HCT116 (cell line): Measurements from ENCODE around the gene ZAP70. TPM values are rescaled to one million over a fixed set of nuclear protein-coding genes. Genes with fewer than 3 reads are reported as not detected.

ENCODE experiments used
- ATAC-seq: fragments of 200-7000 bp; cut with Tn5 transposase; 2 replicates; pipeline ENCODE4 v1.9.1; 2020; ENCODE audit warnings: mild to moderate bottlenecking, moderate library complexity
- BruUV-seq: library from RNA; stranded (reverse); fragments of 400-500 nt; replicated peaks from 2 replicates; lab custom pipeline; 2021; lab: Mats Ljungman, UMichigan
- CTCF ChIA-PET: fragments of 300-600 bp; sonication (Branson Sonifier 250); formaldehyde crosslinking; loops from one replicate; lab custom pipeline; 2021; ENCODE audit warnings: antibody characterized with exemption; lab: Charles Lee
- POLR2A ChIA-PET: fragments of 300-600, 350-600 bp; sonication (Branson Sonifier 250); formaldehyde crosslinking; loops from one replicate; lab custom pipeline; 2021; ENCODE audit warnings: antibody characterized with exemption; lab: Charles Lee
- RAD21 ChIA-PET, 2 experiments: fragments of 300-600 bp; sonication (Branson Sonifier 250); formaldehyde crosslinking; loops; one replicate each; lab custom pipeline; 2023; ENCODE audit warnings: low total read pairs in 2 of 2; ENCODE audit not compliant: uncharacterized antibody in 2 of 2, unreplicated experiment in 2 of 2, low non-redundant PET in 1 of 2; lab: Charles Lee
- DNase-seq: peaks from one replicate; pipeline ENCODE4 v3.0.0-alpha.2; 2010; ENCODE audit warnings: low read depth, low spot score
- H2AFZ ChIP-seq: fragments of 200-600 bp; shearing (Covaris generic), sonication (generic); 2 replicates; pipeline ENCODE4 v1.6.1; 2017; ENCODE audit warnings: low read depth, mixed run types, mixed read lengths, antibody characterized with exemption, low read length; ENCODE audit not compliant: poor library complexity, severe bottlenecking
- H3K27ac ChIP-seq: 2 replicates; pipeline ENCODE4 v1.5.1; 2012; ENCODE audit warnings: low read depth, low read length
- H3K27me3 ChIP-seq: fragments of 200-600 bp; sonication (generic); 2 replicates; pipeline ENCODE4 v1.6.1; 2016; ENCODE audit warnings: mixed run types, low read length, mixed read lengths; ENCODE audit not compliant: insufficient read depth
- H3K36me3 ChIP-seq, 2 experiments: fragments of 200-500 bp in 1 of 2; fragments of 200-600 bp in 1 of 2; sonication (Bioruptor generic) in 1 of 2; sonication (generic) in 1 of 2; 2 replicates each; pipeline versions ENCODE4 v1.5.1 to v1.6.1; 2014 to 2016; ENCODE audit warnings: low read length in 2 of 2, inconsistent platforms in 1 of 2, mixed read lengths in 1 of 2, mixed run types in 1 of 2; ENCODE audit not compliant: insufficient read depth in 2 of 2, control insufficient read depth in 1 of 2
- H3K4me1 ChIP-seq, 2 experiments: fragments of 200-600 bp in 1 of 2; sonication (generic) in 1 of 2; 2 replicates each; pipeline versions ENCODE4 v1.5.1 to v1.6.1; 2012 to 2017; ENCODE audit warnings: low read length in 2 of 2, inconsistent platforms in 1 of 2, mild to moderate bottlenecking in 1 of 2, mixed read lengths in 1 of 2, mixed run types in 1 of 2, moderate library complexity in 1 of 2; ENCODE audit not compliant: insufficient read depth in 2 of 2, control insufficient read depth in 1 of 2
- H3K4me2 ChIP-seq: fragments of 200-600 bp; sonication (generic); 2 replicates; pipeline ENCODE4 v1.6.1; 2017; ENCODE audit warnings: mixed run types, low read length, mixed read lengths
- H3K4me3 ChIP-seq, 2 experiments: fragments of 200-600 bp in 1 of 2; sonication (generic) in 1 of 2; replicated peaks in 1 of 2; 2 replicates each; pipeline ENCODE4 v1.5.1; 2011 to 2016; ENCODE audit warnings: low read length in 2 of 2, control low read depth in 1 of 2, low read depth in 1 of 2, mild to moderate bottlenecking in 1 of 2, mixed read lengths in 1 of 2, mixed run types in 1 of 2
- H3K79me2 ChIP-seq: fragments of 200-600 bp; sonication (generic); 2 replicates; pipeline ENCODE4 v1.6.1; 2017; ENCODE audit warnings: mild to moderate bottlenecking, mixed run types, low read length, moderate library complexity, mixed read lengths; ENCODE audit not compliant: insufficient read depth
- H3K9ac ChIP-seq: fragments of 200-600 bp; sonication (generic); 2 replicates; pipeline ENCODE4 v1.6.1; 2016; ENCODE audit warnings: low read length, mixed read lengths
- H3K9me2 ChIP-seq: fragments of 200-600 bp; sonication (generic), shearing (Covaris generic); 2 replicates; pipeline ENCODE4 v1.6.1; 2017; ENCODE audit warnings: mixed run types, mild to moderate bottlenecking, moderate library complexity; ENCODE audit not compliant: insufficient read depth
- H3K9me3 ChIP-seq, 2 experiments: fragments of 200-500 bp in 1 of 2; fragments of 200-600 bp in 1 of 2; sonication (Bioruptor generic) in 1 of 2; sonication (generic) in 1 of 2; 2 replicates each; pipeline ENCODE4 v1.6.1; 2014 to 2017; ENCODE audit warnings: low read length in 2 of 2, mixed read lengths in 2 of 2, inconsistent platforms in 1 of 2, low read depth in 1 of 2, mild to moderate bottlenecking in 1 of 2, mixed run types in 1 of 2, moderate library complexity in 1 of 2; ENCODE audit not compliant: control insufficient read depth in 1 of 2, insufficient read depth in 1 of 2
- H4K20me1 ChIP-seq: fragments of 200-600 bp; sonication (generic), shearing (Covaris generic); 2 replicates; pipeline ENCODE4 v1.6.1; 2017; ENCODE audit warnings: mixed run types, mild to moderate bottlenecking, moderate library complexity; ENCODE audit not compliant: insufficient read depth
- CEBPB ChIP-seq: IDR thresholded peaks from 2 replicates; pipeline ENCODE4 v1.6.1; 2012; ENCODE audit warnings: low read depth
- CTCF ChIP-seq, 3 experiments: fragments of 200-600 bp in 1 of 3; sonication (generic) in 1 of 3; IDR thresholded peaks in 2 of 3; conservative IDR thresholded peaks in 1 of 3; 2 replicates each; pipeline ENCODE4 v1.5.1; 2012 to 2017; ENCODE audit warnings: low read depth in 2 of 3, low read length in 2 of 3, antibody characterized with exemption in 1 of 3, borderline replicate concordance in 1 of 3, control low read depth in 1 of 3, mild to moderate bottlenecking in 1 of 3, mixed read lengths in 1 of 3, mixed run types in 1 of 3, moderate library complexity in 1 of 3; ENCODE audit not compliant: insufficient read depth in 1 of 3
- EGR1 ChIP-seq: IDR thresholded peaks from 2 replicates; pipeline ENCODE4 v1.6.1; 2012; ENCODE audit warnings: low read depth
- ELF1 ChIP-seq: IDR thresholded peaks from 2 replicates; pipeline ENCODE4 v1.6.1; 2012; ENCODE audit warnings: low read depth, borderline replicate concordance
- EZH2 ChIP-seq: fragments of 200-600 bp; sonication (generic); IDR thresholded peaks from 2 replicates; pipeline ENCODE4 v1.6.1; 2017; ENCODE audit warnings: antibody characterized with exemption, mixed run types
- EZH2phosphoT487 ChIP-seq: fragments of 200-600 bp; IDR thresholded peaks from 2 replicates; pipeline ENCODE4 v1.6.1; 2018; ENCODE audit warnings: antibody characterized with exemption, borderline replicate concordance
- FOSL1 ChIP-seq: IDR thresholded peaks from 2 replicates; pipeline ENCODE4 v1.6.1; 2012; ENCODE audit warnings: low read depth
- MAX ChIP-seq: IDR thresholded peaks from 2 replicates; pipeline ENCODE4 v1.6.1; 2012
- POLR2A ChIP-seq: IDR thresholded peaks from 2 replicates; pipeline ENCODE4 v1.7.0; 2011; ENCODE audit warnings: borderline replicate concordance; ENCODE audit not compliant: insufficient read depth, insufficient read length; ENCODE audit errors: extremely low read depth
- POLR2AphosphoS5 ChIP-seq: IDR thresholded peaks from 2 replicates; pipeline ENCODE4 v1.6.1; 2011; ENCODE audit warnings: mild to moderate bottlenecking, low read depth, low read length, moderate library complexity
- RAD21 ChIP-seq: IDR thresholded peaks from 2 replicates; pipeline ENCODE4 v1.6.1; 2012; ENCODE audit warnings: low read depth, mild to moderate bottlenecking
- SP1 ChIP-seq: IDR thresholded peaks from 2 replicates; pipeline ENCODE4 v1.6.1; 2012; ENCODE audit warnings: low read depth
- SRF ChIP-seq: IDR thresholded peaks from 2 replicates; pipeline ENCODE4 v1.6.1; 2012; ENCODE audit warnings: low read depth
- TCF7L2 ChIP-seq: IDR thresholded peaks from 2 replicates; pipeline ENCODE4 v1.7.0; 2011; ENCODE audit warnings: borderline replicate concordance, inconsistent platforms; ENCODE audit not compliant: insufficient read depth, insufficient read length; ENCODE audit errors: extremely low read depth
- ZFX ChIP-seq: fragments of 450-650 bp; IDR thresholded peaks from 2 replicates; pipeline ENCODE4 v1.6.1; 2017
- ZNF274 ChIP-seq: fragments of 200-500 bp; sonication (Bioruptor generic); IDR thresholded peaks from 2 replicates; pipeline ENCODE4 v1.6.1; 2014; ENCODE audit warnings: mild to moderate bottlenecking, low read depth, low read length, inconsistent platforms
- intact Hi-C: fragments of 100-400 bp; cut with micrococcal nuclease; formaldehyde crosslinking; loops from 2 replicates; pipeline ENCODE4 v1.10.0; 2022
- total RNA-seq: library from RNA; stranded (reverse); gene quantifications from one replicate; pipeline ENCODE4 v1.2.1, GENCODE V29; 2021; ENCODE audit not compliant: unreplicated experiment

ZAP70 gene
- total RNA-seq, 1 experiment from 2014 or later: 0.91 TPM

GRCh38 chr2:97718942-97719341 lies 5.6 kb downstream of the ZAP70 start:
- no peaks in the 10 kb centered on the region for H3K27me3 ChIP-seq
- H3K9me2 ChIP-seq: no peaks in the 10 kb centered on the region
- TF ChIP-seq EGR1 (no peak), EZH2 (no peak), MAX (no peak), POLR2AphosphoS5 (no peak), POLR2A (no peak), TCF7L2 (no peak), EZH2phosphoT487 (no peak), CEBPB (no peak), ELF1 (no peak), ZNF274 (no peak), SRF (no peak), FOSL1 (no peak), SP1 (no peak), RAD21 (no peak), CTCF (IDR thresholded peaks at IDR 0.05 in 2 of 3, conservative IDR thresholded peaks at IDR 0.05 in 1 of 3; ENCODE audit: borderline replicate concordance in 1 of 3, insufficient read depth in 1 of 3, low read depth in 2 of 3, low read length in 2 of 3) (no peak), ZFX (no peak)
- H2AFZ ChIP-seq: no peak overlapping the region
- POLR2A ChIA-PET: no interaction called here
- ATAC-seq: no peak
- no peak overlapping the region for H3K27ac ChIP-seq
- CTCF ChIA-PET: no interaction called here
- intact Hi-C loops: no loop called here
- RAD21 ChIA-PET: no interaction called here
- no peaks in the 10 kb centered on the region for H3K36me3 ChIP-seq
- H3K9me3 ChIP-seq: no peaks in the 10 kb centered on the region
- no peaks in the 10 kb centered on the region for H4K20me1 ChIP-seq
- H3K9ac ChIP-seq: no peak overlapping the region
- H3K4me2 ChIP-seq: no peak overlapping the region
- DNase-seq: no peak
- no peak overlapping the region for H3K4me3 ChIP-seq
- H3K79me2 ChIP-seq: no peaks in the 10 kb centered on the region
- no TSS peak for BruUV-seq
- H3K4me1 ChIP-seq: no peaks in the 10 kb centered on the region
